ENCODE measurements around the gene FAM89A.

DNA sequence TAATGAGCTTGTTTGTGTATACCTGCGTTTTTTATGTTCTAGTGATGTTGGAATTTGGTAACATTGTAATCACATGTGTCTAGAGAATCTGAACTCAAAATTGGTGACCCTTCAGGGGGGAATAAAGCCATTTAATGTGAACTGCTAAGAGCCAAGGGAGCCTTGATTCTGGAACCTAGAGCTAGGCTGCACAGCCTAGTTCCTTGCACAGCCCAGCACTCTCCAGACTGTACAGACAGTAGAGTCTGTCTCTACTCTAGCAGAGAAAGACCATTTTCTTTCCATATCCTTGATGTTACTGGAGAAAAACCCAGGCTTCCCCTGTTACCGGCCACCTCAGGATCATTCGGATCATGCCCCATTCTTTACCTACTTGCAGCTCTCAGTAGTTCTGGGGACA lies 52.6 kb downstream of the FAM89A start:
- TF ChIP-seq, protein P1, sequence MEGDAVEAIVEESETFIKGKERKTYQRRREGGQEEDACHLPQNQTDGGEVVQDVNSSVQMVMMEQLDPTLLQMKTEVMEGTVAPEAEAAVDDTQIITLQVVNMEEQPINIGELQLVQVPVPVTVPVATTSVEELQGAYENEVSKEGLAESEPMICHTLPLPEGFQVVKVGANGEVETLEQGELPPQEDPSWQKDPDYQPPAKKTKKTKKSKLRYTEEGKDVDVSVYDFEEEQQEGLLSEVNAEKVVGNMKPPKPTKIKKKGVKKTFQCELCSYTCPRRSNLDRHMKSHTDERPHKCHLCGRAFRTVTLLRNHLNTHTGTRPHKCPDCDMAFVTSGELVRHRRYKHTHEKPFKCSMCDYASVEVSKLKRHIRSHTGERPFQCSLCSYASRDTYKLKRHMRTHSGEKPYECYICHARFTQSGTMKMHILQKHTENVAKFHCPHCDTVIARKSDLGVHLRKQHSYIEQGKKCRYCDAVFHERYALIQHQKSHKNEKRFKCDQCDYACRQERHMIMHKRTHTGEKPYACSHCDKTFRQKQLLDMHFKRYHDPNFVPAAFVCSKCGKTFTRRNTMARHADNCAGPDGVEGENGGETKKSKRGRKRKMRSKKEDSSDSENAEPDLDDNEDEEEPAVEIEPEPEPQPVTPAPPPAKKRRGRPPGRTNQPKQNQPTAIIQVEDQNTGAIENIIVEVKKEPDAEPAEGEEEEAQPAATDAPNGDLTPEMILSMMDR (IDR thresholded peaks at IDR 0.05) = no peak
- no peak for TF ChIP-seq POLR2A (IDR thresholded peaks at IDR 0.05)

Data from ovary (tissue), 3 donors.